HG02571 (cell line): ENCODE measurements around the gene UBE2D1.

ENCODE experiments used
- ATAC-seq: cut with Tn5 transposase; IDR thresholded peaks from one replicate; pipeline ENCODE4 v1.9.1; 2021; ENCODE audit warnings: mild to moderate bottlenecking, moderate library complexity; ENCODE audit not compliant: unreplicated experiment

Gene UBE2D1

GRCh38 chr10:58334817-58335305 lies at the start of gene UBE2D1:
UBE2D1 (plus strand) TSS chr10:58335006; CDS start chr10:58335202, 196 bp downstream.
- ATAC-seq, result peak; percentile 98

- peak; percentile 92 for ATAC-seq
These were observed 43.1 kb upstream of the UBE2D1 start for GRCh38 chr10:58291538-58292174.

GRCh38 chr10:58293989-58294388 lies 40.8 kb upstream of the UBE2D1 start:
- ATAC-seq, result no peak

- ATAC-seq, result peak; percentile 87
These were observed 35.2 kb upstream of the UBE2D1 start for GRCh38 chr10:58299580-58299979.

GRCh38 chr10:58300676-58301075 lies 34.1 kb upstream of the UBE2D1 start:
- ATAC-seq, result no peak

- no peak for ATAC-seq
These were observed 32.6 kb upstream of the UBE2D1 start for GRCh38 chr10:58302254-58302653.

GRCh38 chr10:58304099-58304633 lies 30.6 kb upstream of the UBE2D1 start:
- ATAC-seq, result no peak

GRCh38 chr10:58305821-58306220 lies 29.0 kb upstream of the UBE2D1 start:
- ATAC-seq, result no peak

- no peak for ATAC-seq
These were observed 27.1 kb upstream of the UBE2D1 start for GRCh38 chr10:58307676-58308075.

GRCh38 chr10:58311026-58311425 lies 23.8 kb upstream of the UBE2D1 start:
- no peak for ATAC-seq

- no peak for ATAC-seq
These were observed 17.9 kb upstream of the UBE2D1 start for GRCh38 chr10:58316874-58317273.

- ATAC-seq, result no peak
These were observed 16.5 kb upstream of the UBE2D1 start for GRCh38 chr10:58318346-58318745.

- ATAC-seq, result no peak
These were observed 15.2 kb upstream of the UBE2D1 start for GRCh38 chr10:58319599-58319998.

GRCh38 chr10:58320351-58321049 lies 14.3 kb upstream of the UBE2D1 start:
- no peak for ATAC-seq

GRCh38 chr10:58322072-58322834 lies 12.6 kb upstream of the UBE2D1 start:
- peak; percentile 82 for ATAC-seq

GRCh38 chr10:58322835-58323209 lies 12.0 kb upstream of the UBE2D1 start:
- no peak for ATAC-seq

GRCh38 chr10:58326967-58327381 lies 7.8 kb upstream of the UBE2D1 start:
- ATAC-seq, result no peak

GRCh38 chr10:58328233-58328632 lies 6.6 kb upstream of the UBE2D1 start:
- no peak for ATAC-seq

- ATAC-seq, result no peak
These were observed 4.4 kb upstream of the UBE2D1 start for GRCh38 chr10:58330431-58330830.

GRCh38 chr10:58331646-58332045 lies 3.2 kb upstream of the UBE2D1 start:
- ATAC-seq, result no peak

- peak; percentile 44 for ATAC-seq
These were observed 650 bp downstream of the UBE2D1 start for GRCh38 chr10:58335306-58336005.
